Measurements from ENCODE around the gene RPS6KA5.

RPS6KA5 gene

DNA sequence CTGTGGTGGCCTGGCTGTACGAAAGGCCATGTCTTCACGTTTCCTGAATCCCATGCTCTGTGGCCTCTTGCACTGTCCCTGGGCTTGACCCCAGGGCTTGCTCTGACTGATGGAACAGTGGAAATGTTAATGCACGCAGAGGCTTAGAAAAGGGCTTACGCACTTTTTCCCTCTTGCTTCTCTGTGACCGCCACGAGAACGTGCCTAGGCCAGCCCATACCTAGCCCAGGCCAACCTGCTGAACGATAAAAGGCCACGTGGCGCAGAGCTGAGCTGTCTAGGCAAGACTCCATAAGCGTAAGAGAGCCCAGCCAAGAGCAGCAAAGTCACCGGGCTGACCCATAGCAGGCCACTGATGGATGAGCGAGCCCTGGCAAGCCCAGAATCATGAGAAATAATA lies 262.5 kb downstream of the RPS6KA5 start:
- DNase-seq (ENCODE audit: low spot score): no peak
- TF ChIP-seq, protein P1, sequence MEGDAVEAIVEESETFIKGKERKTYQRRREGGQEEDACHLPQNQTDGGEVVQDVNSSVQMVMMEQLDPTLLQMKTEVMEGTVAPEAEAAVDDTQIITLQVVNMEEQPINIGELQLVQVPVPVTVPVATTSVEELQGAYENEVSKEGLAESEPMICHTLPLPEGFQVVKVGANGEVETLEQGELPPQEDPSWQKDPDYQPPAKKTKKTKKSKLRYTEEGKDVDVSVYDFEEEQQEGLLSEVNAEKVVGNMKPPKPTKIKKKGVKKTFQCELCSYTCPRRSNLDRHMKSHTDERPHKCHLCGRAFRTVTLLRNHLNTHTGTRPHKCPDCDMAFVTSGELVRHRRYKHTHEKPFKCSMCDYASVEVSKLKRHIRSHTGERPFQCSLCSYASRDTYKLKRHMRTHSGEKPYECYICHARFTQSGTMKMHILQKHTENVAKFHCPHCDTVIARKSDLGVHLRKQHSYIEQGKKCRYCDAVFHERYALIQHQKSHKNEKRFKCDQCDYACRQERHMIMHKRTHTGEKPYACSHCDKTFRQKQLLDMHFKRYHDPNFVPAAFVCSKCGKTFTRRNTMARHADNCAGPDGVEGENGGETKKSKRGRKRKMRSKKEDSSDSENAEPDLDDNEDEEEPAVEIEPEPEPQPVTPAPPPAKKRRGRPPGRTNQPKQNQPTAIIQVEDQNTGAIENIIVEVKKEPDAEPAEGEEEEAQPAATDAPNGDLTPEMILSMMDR (conservative IDR thresholded peaks at IDR 0.05; ENCODE audit: low read depth): no peak
- POLR2A ChIA-PET (ENCODE audit: low non-redundant PET): no interaction called here
- CTCF ChIA-PET: no interaction called here
- peak overlapping the region; percentile 29; the same call in 1 of the 2 replicates for H3K27ac ChIP-seq
